ENCODE data around the gene PIP5K1C. TPM values are rescaled to one million over a fixed set of nuclear protein-coding genes. Genes with fewer than 3 reads are reported as not detected.
A peak's percentile ranks its signal among the peaks of the same experiment; 100 is the strongest.
"Not testable (repeated sequence)": the region's sequence is repeated elsewhere in the genome, so short reads cannot be mapped to it uniquely, and the experiment has no call there.

Gene PIP5K1C
- total and polyA plus RNA-seq, 7 donors: 8.7 to 22.4 (median 16.3) TPM

GRCh38 chr19:3586707-3587346, 113.4 kb downstream of the PIP5K1C start:
- 48 to 55% (median 51%) methylated on average over 31 of the region's 31 CpGs for WGBS, 3 donors
- intact Hi-C loops (cut with DNase I): no loop called here
- DNase-seq: no peak
- Histone ChIP-seq H3K9me3 (no peaks in the 10 kb centered on the region), H3K4me3 (no peak overlapping the region), H3K36me3 (ENCODE audit: insufficient read depth in 1 of 2, low read depth in 1 of 2) (no peaks in the 10 kb centered on the region), H3K4me1 (no peaks in the 10 kb centered on the region), H3K27me3 (ENCODE audit: insufficient read depth in 3 of 3, low read length in 2 of 3) (peaks cover 0 to 28% (median 12%) of the 10 kb centered on the region in 3 donors), H3K27ac (no peak overlapping the region)
- no peak for TF ChIP-seq CTCF (IDR thresholded peaks at IDR 0.05)
- peak; percentile 70 to 87 (median 80) for ATAC-seq

- Histone ChIP-seq H3K4me3 (peak overlapping the region; percentile 58), H3K27ac (no peak overlapping the region), H3K27me3 (ENCODE audit: insufficient read depth in 3 of 3, low read length in 2 of 3) (peaks cover 0 to 28% (median 12%) of the 10 kb centered on the region in 3 donors), H3K4me1 (no peaks in the 10 kb centered on the region), H3K36me3 (ENCODE audit: insufficient read depth in 1 of 2, low read depth in 1 of 2) (no peaks in the 10 kb centered on the region), H3K9me3 (no peaks in the 10 kb centered on the region)
- TF ChIP-seq CTCF (IDR thresholded peaks at IDR 0.05): peak; percentile 39
- ATAC-seq (peak in 3 of 4 donors; percentile 16 to 40 (median 30)), DNase-seq (no peak)
- 20 to 25% (median 20%) methylated on average over 15 to 16 of the region's 16 CpGs for WGBS, 3 donors
- intact Hi-C loops (cut with DNase I): no loop called here
These were observed 114.1 kb downstream of the PIP5K1C start for GRCh38 chr19:3586127-3586626.

- Histone ChIP-seq H3K36me3 (ENCODE audit: insufficient read depth in 1 of 2, low read depth in 1 of 2) (no peaks in the 10 kb centered on the region), H3K9me3 (no peaks in the 10 kb centered on the region), H3K27me3 (ENCODE audit: insufficient read depth in 3 of 3, low read length in 2 of 3) (peaks cover 0 to 28% (median 12%) of the 10 kb centered on the region in 3 donors), H3K4me3 (peak within 1 kb of the TSS; percentile 58), H3K27ac (no peak within 1 kb of the TSS), H3K4me1 (no peaks in the 10 kb centered on the region)
- DNase-seq (no peak), ATAC-seq (no peak)
- TF ChIP-seq CTCF (IDR thresholded peaks at IDR 0.05): no peak
- WGBS, 3 donors: 2 to 4% (median 3%) methylated on average over 56 to 84 of the region's 84 CpGs
- intact Hi-C loops (cut with DNase I): no loop called here
These were observed 114.8 kb downstream of the PIP5K1C start, which contains the start of gene GIPC3 for GRCh38 chr19:3585301-3586126. Gene GIPC3, plus strand, starts transcription at chr19:3585478. Its CDS starts 120 bp downstream, at chr19:3585598.

- ATAC-seq; H3K27ac ChIP-seq; H3K9me3 ChIP-seq; H3K4me3 ChIP-seq; H3K4me1 ChIP-seq; intact Hi-C loops (cut with DNase I); H3K36me3 ChIP-seq (ENCODE audit: insufficient read depth in 1 of 2, low read depth in 1 of 2); DNase-seq: not testable (repeated sequence)
- 80 to 87% (median 84%) methylated on average over 15 of the region's 15 CpGs for WGBS, 3 donors
- peaks cover 0 to 28% (median 12%) of the 10 kb centered on the region in 3 donors for H3K27me3 ChIP-seq (ENCODE audit: insufficient read depth in 3 of 3, low read length in 2 of 3)
These were observed 116.0 kb downstream of the PIP5K1C start for GRCh38 chr19:3584036-3584802.

- WGBS, 3 donors: 68 to 77% (median 75%) methylated on average over 4 of the region's 4 CpGs
- intact Hi-C loops (cut with DNase I); H3K27ac ChIP-seq; H3K36me3 ChIP-seq (ENCODE audit: insufficient read depth in 1 of 2, low read depth in 1 of 2); H3K9me3 ChIP-seq; ATAC-seq; H3K4me1 ChIP-seq; H3K4me3 ChIP-seq; DNase-seq: not testable (repeated sequence)
- peaks cover 0 to 26% (median 12%) of the 10 kb centered on the region in 3 donors for H3K27me3 ChIP-seq (ENCODE audit: insufficient read depth in 3 of 3, low read length in 2 of 3)
These were observed 118.5 kb downstream of the PIP5K1C start for GRCh38 chr19:3581792-3582191.

Other genes with a start within 250 kb of the PIP5K1C start
- not detected for gene SMIM24, start 219.9 kb downstream of the PIP5K1C start, total RNA-seq
- gene SMIM24, start 219.9 kb downstream of the PIP5K1C start, polyA plus RNA-seq: under 1 TPM; 0.10 to 0.53 (median 0.49) TPM
- not detected for gene SMIM44, start 217.0 kb downstream of the PIP5K1C start, total RNA-seq
- not detected for gene SMIM44, start 217.0 kb downstream of the PIP5K1C start, polyA plus RNA-seq
- 10 to 100 TPM; 11.5 to 21.8 (median 17.1) TPM for gene DOHH, start 199.8 kb downstream of the PIP5K1C start, total RNA-seq
- gene DOHH, start 199.8 kb downstream of the PIP5K1C start, polyA plus RNA-seq: 10 to 100 TPM; 22.3 to 54.3 (median 45.3) TPM
- gene FZR1, start 194.2 kb downstream of the PIP5K1C start, total RNA-seq: 10 to 100 TPM; 24.3 to 25.8 (median 25.1) TPM
- gene FZR1, start 194.2 kb downstream of the PIP5K1C start, polyA plus RNA-seq: 10 to 100 TPM; 12.8 to 20.3 (median 13.7) TPM
- 1 to 10 TPM in 1 of 4 donors, under 1 TPM in 1, not detected in 2; 0.44 to 1.0 TPM for gene TEKTIP1, start 161.3 kb downstream of the PIP5K1C start, total RNA-seq
- not detected for gene TEKTIP1, start 161.3 kb downstream of the PIP5K1C start, polyA plus RNA-seq
- 10 to 100 TPM; 16.3 to 25.2 (median 21.5) TPM for gene MFSD12, start 142.9 kb downstream of the PIP5K1C start, total RNA-seq
- gene MFSD12, start 142.9 kb downstream of the PIP5K1C start, polyA plus RNA-seq: 10 to 100 TPM; 25.6 to 46.6 (median 33.8) TPM
- gene HMG20B, start 127.5 kb downstream of the PIP5K1C start, total RNA-seq: 10 to 100 TPM; 14.3 to 27.2 (median 24.5) TPM
- 10 to 100 TPM; 21.4 to 25.2 (median 24.7) TPM for gene HMG20B, start 127.5 kb downstream of the PIP5K1C start, polyA plus RNA-seq
- 1 to 10 TPM in 1 of 4 donors, under 1 TPM in 3; 0.30 to 1.1 (median 0.55) TPM for gene GIPC3, start 115.0 kb downstream of the PIP5K1C start, total RNA-seq
- under 1 TPM; 0.32 to 0.45 (median 0.33) TPM for gene GIPC3, start 115.0 kb downstream of the PIP5K1C start, polyA plus RNA-seq
- 1 to 10 TPM in 3 of 4 donors, under 1 TPM in 1; 0.89 to 3.0 (median 1.7) TPM for gene TBXA2R, start 93.6 kb downstream of the PIP5K1C start, total RNA-seq
- gene TBXA2R, start 93.6 kb downstream of the PIP5K1C start, polyA plus RNA-seq: 1 to 10 TPM in 2 of 3 donors, under 1 TPM in 1; 0.52 to 1.2 (median 1.1) TPM
- 10 to 100 TPM; 15.2 to 21.4 (median 18.2) TPM for gene CACTIN, start 73.7 kb downstream of the PIP5K1C start, total RNA-seq
- gene CACTIN, start 73.7 kb downstream of the PIP5K1C start, polyA plus RNA-seq: 10 to 100 TPM; 11.8 to 20.5 (median 15.8) TPM
- gene TJP3, start 7.9 kb upstream of the PIP5K1C start, total RNA-seq: 1 to 10 TPM in 1 of 4 donors, under 1 TPM in 2, not detected in 1; 0.49 to 2.7 (median 0.99) TPM
- gene TJP3, start 7.9 kb upstream of the PIP5K1C start, polyA plus RNA-seq: under 1 TPM; 0.21 to 0.46 (median 0.32) TPM
- 10 to 100 TPM; 17.7 to 23.6 (median 18.4) TPM for gene APBA3, start 61.2 kb upstream of the PIP5K1C start, total RNA-seq
- 10 to 100 TPM; 19.4 to 30.1 (median 23.6) TPM for gene APBA3, start 61.2 kb upstream of the PIP5K1C start, polyA plus RNA-seq
- gene MRPL54, start 62.2 kb upstream of the PIP5K1C start, total RNA-seq: 10 to 100 TPM; 35.2 to 68.8 (median 49.7) TPM
- 10 to 100 TPM; 40.9 to 81.3 (median 77.7) TPM for gene MRPL54, start 62.2 kb upstream of the PIP5K1C start, polyA plus RNA-seq
- gene RAX2, start 71.8 kb upstream of the PIP5K1C start, total RNA-seq: not detected
- not detected for gene RAX2, start 71.8 kb upstream of the PIP5K1C start, polyA plus RNA-seq
- gene MATK, start 85.9 kb upstream of the PIP5K1C start, total RNA-seq: under 1 TPM; 0.32 to 0.68 (median 0.51) TPM
- gene MATK, start 85.9 kb upstream of the PIP5K1C start, polyA plus RNA-seq: under 1 TPM; 0.16 to 0.24 (median 0.17) TPM
- gene ZFR2, start 168.6 kb upstream of the PIP5K1C start, total RNA-seq: not detected
- not detected for gene ZFR2, start 168.6 kb upstream of the PIP5K1C start, polyA plus RNA-seq
- not detected for gene ATCAY, start 180.2 kb upstream of the PIP5K1C start, total RNA-seq
- under 1 TPM in 1 of 3 donors, not detected in 2; 0.04 TPM for gene ATCAY, start 180.2 kb upstream of the PIP5K1C start, polyA plus RNA-seq
- gene NMRK2, start 232.6 kb upstream of the PIP5K1C start, total RNA-seq: 100 to 1,000 TPM in 1 of 4 donors, 10 to 100 TPM in 2, 1 to 10 TPM in 1; 9.0 to 755 (median 89.4) TPM
- gene NMRK2, start 232.6 kb upstream of the PIP5K1C start, polyA plus RNA-seq: 100 to 1,000 TPM in 2 of 3 donors, 10 to 100 TPM in 1; 45.2 to 636 (median 602) TPM